K562 (cell line): ENCODE measurements around the gene BNIP3. TPM values are rescaled to one million over a fixed set of nuclear protein-coding genes. Genes with fewer than 3 reads are reported as not detected.

Experiments used
- ATAC-seq: fragments of 200-7000 bp; cut with Tn5 transposase; 3 replicates; pipeline ENCODE4 v1.9.1; 2020; ENCODE audit warnings: moderate library complexity
- BruUV-seq: library from RNA; stranded (reverse); fragments of 400-500 nt; replicated peaks from 2 replicates; lab custom pipeline; 2021; lab: Mats Ljungman, UMichigan
- CTCF ChIA-PET: fragments of 300-600 bp; formaldehyde crosslinking; extraction: SDS; loops from one replicate; lab custom pipeline; 2021; ENCODE audit warnings: low intra/inter-chr PET ratio; lab: Yijun Ruan, JAX
- POLR2A ChIA-PET: fragments of 300-600, 350-650 bp; sonication (Branson Sonifier 250); formaldehyde crosslinking; extraction: SDS; loops from one replicate; lab custom pipeline; 2021; ENCODE audit warnings: antibody characterized with exemption, inconsistent platforms; lab: Yijun Ruan, JAX
- DNase-seq, 4 experiments: peaks; one replicate each; pipeline versions ENCODE4 v3.0.0 to v3.0.0-alpha.2; 2011 to 2018; ENCODE audit warnings: low spot score in 3 of 4, mixed read lengths in 3 of 4; ENCODE audit errors: extremely low read depth in 1 of 4
- FAIRE-seq: peaks from 2 replicates; lab custom pipeline; 2011; peaks lifted over from hg19 to GRCh38; lab: Jason Lieb, UNC
- H2AFZ ChIP-seq: 2 replicates; pipeline ENCODE4 v1.6.0; 2011; ENCODE audit warnings: low read depth, low read length, control low read depth, inconsistent platforms
- H3K27ac ChIP-seq: fragments of 200-600 bp; 3 replicates; pipeline ENCODE4 v1.8.0; 2011; ENCODE audit warnings: low read depth, mild to moderate bottlenecking, control low read depth, inconsistent platforms, low read length, moderate library complexity, mixed read lengths; ENCODE audit errors: extremely low read depth
- H3K27me3 ChIP-seq, 2 experiments: fragments of 300-600 bp in 1 of 2; 2 replicates in 1 of 2; 3 replicates in 1 of 2; pipeline versions ENCODE4 v1.6.0 to v1.8.0; 2011; ENCODE audit warnings: inconsistent platforms in 2 of 2, low read length in 2 of 2, mild to moderate bottlenecking in 1 of 2, mixed read lengths in 1 of 2, moderate library complexity in 1 of 2; ENCODE audit not compliant: control insufficient read depth in 2 of 2, insufficient read depth in 2 of 2
- H3K36me3 ChIP-seq: fragments of 300-600 bp; 3 replicates; pipeline ENCODE4 v1.8.0; 2011; ENCODE audit warnings: mild to moderate bottlenecking, low read length, inconsistent platforms; ENCODE audit not compliant: control insufficient read depth, insufficient read depth
- H3K4me1 ChIP-seq, 2 experiments: fragments of 200-600 bp in 1 of 2; replicated peaks in 1 of 2; 2 replicates in 1 of 2; 3 replicates in 1 of 2; pipeline versions ENCODE4 v1.5.1 to v1.8.0; 2011; ENCODE audit warnings: inconsistent platforms in 2 of 2, low read length in 2 of 2, mild to moderate bottlenecking in 1 of 2, mixed read lengths in 1 of 2, moderate library complexity in 1 of 2; ENCODE audit not compliant: control insufficient read depth in 2 of 2, insufficient read depth in 2 of 2
- H3K4me2 ChIP-seq: 2 replicates; pipeline ENCODE4 v1.6.1; 2011; ENCODE audit warnings: low read length, control low read depth, inconsistent platforms, mixed read lengths; ENCODE audit not compliant: insufficient read depth
- H3K4me3 ChIP-seq: fragments of 200-600 bp; sonication (generic), shearing (Covaris generic); 2 replicates; pipeline ENCODE4 v1.5.1; 2016; ENCODE audit warnings: control low read depth, inconsistent platforms
- H3K79me2 ChIP-seq: fragments of 200-600 bp; 3 replicates; pipeline ENCODE4 v1.8.0; 2011; ENCODE audit warnings: low read length, inconsistent platforms; ENCODE audit not compliant: control insufficient read depth, insufficient read depth
- H3K9ac ChIP-seq, 2 experiments: 2 replicates each; pipeline versions ENCODE4 v1.6.0 to v1.6.1; 2011; ENCODE audit warnings: low read depth in 2 of 2, low read length in 2 of 2, control low read depth in 1 of 2, inconsistent platforms in 1 of 2, mild to moderate bottlenecking in 1 of 2, mixed read lengths in 1 of 2; ENCODE audit not compliant: insufficient read depth in 1 of 2
- H3K9me1 ChIP-seq: one replicate; pipeline ENCODE4 v1.6.0; 2011; ENCODE audit warnings: inconsistent platforms, mild to moderate bottlenecking, low read length, moderate library complexity; ENCODE audit not compliant: control insufficient read depth, insufficient read depth
- H3K9me3 ChIP-seq: replicated peaks from 2 replicates; pipeline ENCODE4 v1.5.1; 2011; ENCODE audit warnings: low read depth, low read length, inconsistent platforms; ENCODE audit not compliant: control insufficient read depth, insufficient read depth
- H4K20me1 ChIP-seq: replicated peaks from 2 replicates; pipeline ENCODE4 v1.6.1; 2011; ENCODE audit warnings: low read length, inconsistent platforms, mixed read lengths; ENCODE audit not compliant: control insufficient read depth, insufficient read depth
- ATF3 ChIP-seq, 2 experiments: fragments of 450-650 bp in 1 of 2; sonication (generic) in 1 of 2; formaldehyde crosslinking in 1 of 2; IDR thresholded peaks in 1 of 2; conservative IDR thresholded peaks in 1 of 2; 2 replicates each; pipeline versions ENCODE4 v1.6.1 to v1.8.1; 2016 to 2023; ENCODE audit warnings: mild to moderate bottlenecking in 2 of 2, moderate library complexity in 2 of 2, inconsistent platforms in 1 of 2, missing genetic modification reagents in 1 of 2
- BCOR ChIP-seq: fragments of 450-650 bp; IDR thresholded peaks from 2 replicates; pipeline ENCODE4 v1.6.1; 2016
- CCNT2 ChIP-seq: IDR thresholded peaks from 2 replicates; pipeline ENCODE4 v1.6.1; 2011; ENCODE audit warnings: borderline replicate concordance, low read depth, mild to moderate bottlenecking, moderate library complexity, mixed read lengths, low read length; ENCODE audit not compliant: insufficient read length; ENCODE audit errors: extremely low read depth
- CEBPB ChIP-seq: fragments of 450-650 bp; IDR thresholded peaks from 2 replicates; pipeline ENCODE4 v1.6.1; 2016; ENCODE audit warnings: missing genetic modification characterization, missing compliant biosample characterization
- EP400 ChIP-seq: fragments of 450-650 bp; IDR thresholded peaks from 2 replicates; pipeline ENCODE4 v1.6.1; 2017; ENCODE audit warnings: antibody characterized with exemption, mild to moderate bottlenecking, moderate library complexity
- GABPB1 ChIP-seq: sonication (generic); formaldehyde crosslinking; IDR thresholded peaks from 2 replicates; pipeline ENCODE4 v1.8.0; 2022; ENCODE audit warnings: mild to moderate bottlenecking, missing genetic modification reagents
- HDAC8 ChIP-seq: fragments of 450-650 bp; IDR thresholded peaks from 2 replicates; pipeline ENCODE4 v1.6.1; 2016; ENCODE audit warnings: mild to moderate bottlenecking, missing genetic modification characterization, moderate library complexity, missing compliant biosample characterization
- LARP7 ChIP-seq: fragments of 450-650 bp; IDR thresholded peaks from 2 replicates; pipeline ENCODE4 v1.6.1; 2016
- LCOR ChIP-seq: sonication (generic); formaldehyde crosslinking; IDR thresholded peaks from 2 replicates; pipeline ENCODE4 v1.8.0; 2022; ENCODE audit warnings: mild to moderate bottlenecking, missing genetic modification reagents
- POLR2A ChIP-seq: fragments of 450-650 bp; conservative IDR thresholded peaks from 2 replicates; pipeline ENCODE4 v1.6.1; 2016
- RBFOX2 ChIP-seq: fragments of 200-400 bp; formaldehyde crosslinking; IDR thresholded peaks from 2 replicates; pipeline ENCODE4 v1.6.1; 2017; ENCODE audit warnings: low read depth, mild to moderate bottlenecking, low read length, moderate library complexity
- SMAD4 ChIP-seq: fragments of 250-450 bp; sonication (Bioruptor Pico); conservative IDR thresholded peaks from 2 replicates; pipeline ENCODE4 v1.8.0; 2021; ENCODE audit warnings: inconsistent platforms, mild to moderate bottlenecking, moderate library complexity
- TBP ChIP-seq: optimal IDR thresholded peaks from 2 replicates; pipeline ENCODE3; 2011; ENCODE audit warnings: low read depth, low read length, improper control_type of control experiment
- ZNF239 ChIP-seq: fragments of 250-450 bp; sonication (Bioruptor Pico); IDR thresholded peaks from 2 replicates; pipeline ENCODE4 v1.4.0; 2020; ENCODE audit warnings: mild to moderate bottlenecking
- ZNF592 ChIP-seq: fragments of 450-650 bp; IDR thresholded peaks from 2 replicates; pipeline ENCODE4 v1.6.1; 2017; ENCODE audit warnings: antibody characterized with exemption, mild to moderate bottlenecking
- ZNF740 ChIP-seq, 3 experiments: fragments of 200-800 bp in 1 of 3; sonication (Bioruptor generic) in 1 of 3; sonication (generic) in 1 of 3; formaldehyde crosslinking in 1 of 3; IDR thresholded peaks; 2 replicates each; pipeline versions ENCODE4 v1.6.1 to v1.8.0; 2016 to 2022; ENCODE audit warnings: mild to moderate bottlenecking in 2 of 3, missing compliant biosample characterization in 2 of 3, missing genetic modification characterization in 2 of 3, missing genetic modification reagents in 1 of 3
- WGBS: fragments of 100-300 bp; shearing (Covaris generic); methylation state at CpG from one replicate; pipeline ENCODE4 v1.1.6; 2016; ENCODE audit warnings: low coverage, mixed read lengths; ENCODE audit not compliant: insufficient coverage; ENCODE audit errors: missing lambda C conversion rate; 5-methylcytosine and 5-hydroxymethylcytosine counted together
- in situ Hi-C: fragments of 300-500 bp; cut with MboI; formaldehyde crosslinking; loops from 4 replicates; pipeline ENCODE4 v1.15.0; 2018; ENCODE audit warnings: inconsistent platforms, mixed read lengths
- intact Hi-C: fragments of 100-400 bp; cut with micrococcal nuclease; formaldehyde crosslinking; loops from 2 replicates; pipeline ENCODE4 v1.14.2; 2022
- polyA plus RNA-seq, 8 experiments: library from polyadenylated mRNA; depleted of rRNA in 4 of 8; stranded (reverse) in 5 of 8; unstranded in 3 of 8; fragments of >200 nt; fragmentation: Nextera tagmentation in 2 of 8; fragmentation: Illumina TruSeq in 1 of 8; extraction: Ambion mirVana in 2 of 8; extraction: Trizol in 1 of 8; gene quantifications; 2 replicates each; pipeline versions ENCODE4 v1.2.1 to v1.2.3, GENCODE V29; 2011 to 2014; ENCODE audit warnings: inconsistent platforms in 1 of 8, missing spikeins in 1 of 8
- total RNA-seq, 7 experiments: library from RNA; depleted of rRNA in 6 of 7; stranded (reverse); fragments of >200 nt in 6 of 7; fragmentation: Illumina TruSeq in 2 of 7; extraction: Trizol in 2 of 7; gene quantifications; 2 replicates each; pipeline versions ENCODE4 v1.2.1 to v1.2.3, GENCODE V29; 2011 to 2021; ENCODE audit warnings: low replicate concordance in 1 of 7

The BNIP3 gene
- total and polyA plus RNA-seq, 9 of the 15 experiments (the other 6 are each of a cell fraction or from before 2014, with no cell fraction given), result 9.2 to 119 (median 42.2) TPM

GRCh38 chr10:131998845-131999681 is 17.3 kb upstream of the BNIP3 start:
- Histone ChIP-seq H3K9ac (peak overlapping the region; percentile 47 to 80), H3K4me3 (no peak overlapping the region), H2AFZ (peak overlapping the region; percentile 89), H3K4me1 (peaks cover 20 to 24% of the 10 kb centered on the region in 2 experiments; a peak in 4 of 5 replicates), H3K4me2 (peak overlapping the region; percentile 51), H3K27me3 (no peaks in the 10 kb centered on the region), H3K79me2 (no peaks in the 10 kb centered on the region), H4K20me1 (no peaks in the 10 kb centered on the region), H3K36me3 (no peaks in the 10 kb centered on the region), H3K9me3 (no peaks in the 10 kb centered on the region), H3K27ac (peak overlapping the region; percentile 57), H3K9me1 (peaks cover 3% of the 10 kb centered on the region)
- peak; percentile 23 to 55 (median 39) for DNase-seq
- 33% methylated on average over 12 of the region's 18 CpGs for WGBS
- peak; percentile 70 for ATAC-seq
- BruUV-seq, result no TSS peak
- POLR2A ChIA-PET, result no interaction called here
- intact Hi-C loops, result no loop called here
- in situ Hi-C loops, result no loop called here
- FAIRE-seq, result peak; percentile 75
- CTCF ChIA-PET, result no interaction called here
- peak; percentile 32; the same call in 1 of the 2 replicates for TF ChIP-seq EP400
- TF ChIP-seq BCOR, result no peak
- TF ChIP-seq GABPB1, result no peak
- TF ChIP-seq RBFOX2, result peak; percentile 49; the same call in 1 of the 2 replicates
- TF ChIP-seq ZNF239 (CRISPR knock-in tag), result no peak
- TF ChIP-seq HDAC8 (tag), result no peak
- 0 out of 2 replicates have a peak, but pooled peaks have one; percentile 17 for TF ChIP-seq SMAD4 (CRISPR knock-in tag)
- no peak for TF ChIP-seq CCNT2
- no peak for TF ChIP-seq LCOR (CRISPR knock-in tag)
- TF ChIP-seq POLR2A, result peak; percentile 58; the same call in 1 of the 2 replicates
- TF ChIP-seq ATF3 (IDR thresholded peaks at IDR 0.05), result peak; percentile 73
- no peak for TF ChIP-seq ATF3 (CRISPR knock-in tag; conservative IDR thresholded peaks at IDR 0.05)
- peak; percentile 74 for TF ChIP-seq ZNF592
- TF ChIP-seq ZNF740 (CRISPR knock-in tag; IDR thresholded peaks at IDR 0.05), result no peak
- TF ChIP-seq ZNF740 (tag; IDR thresholded peaks at IDR 0.05), result no peak
- TF ChIP-seq TBP, result peak; percentile 63
- TF ChIP-seq CEBPB (tag), result peak; percentile 58
- no peak for TF ChIP-seq LARP7
